H9 (cell line): Measurements from ENCODE around the gene MAPRE3. TPM values are rescaled to one million over a fixed set of nuclear protein-coding genes. Genes with fewer than 3 reads are reported as not detected.
A peak's percentile ranks its signal among the peaks of the same experiment; 100 is the strongest.

ENCODE experiments used
- DNase-seq: peaks from one replicate; pipeline ENCODE4 v3.0.0-alpha.2; 2017
- H2AFZ ChIP-seq: one replicate; pipeline ENCODE4 v1.6.1; 2013; ENCODE audit warnings: mild to moderate bottlenecking, low read length, control low read depth, moderate library complexity
- H2AK5ac ChIP-seq: 2 replicates; pipeline ENCODE4 v1.6.1; 2013; ENCODE audit warnings: low read length, control low read depth, mixed read lengths; ENCODE audit not compliant: insufficient read length
- H2BK120ac ChIP-seq: one replicate; pipeline ENCODE4 v1.6.1; 2013; ENCODE audit warnings: low read depth, mild to moderate bottlenecking, low read length, control low read depth, inconsistent platforms; ENCODE audit not compliant: poor library complexity, severe bottlenecking
- H2BK12ac ChIP-seq: 2 replicates; pipeline ENCODE4 v1.6.1; 2013; ENCODE audit warnings: low read length, control low read depth, mixed read lengths, low read depth; ENCODE audit not compliant: insufficient read length
- H2BK15ac ChIP-seq: 2 replicates; pipeline ENCODE4 v1.6.1; 2013; ENCODE audit warnings: low read depth, low read length, control low read depth
- H2BK20ac ChIP-seq: one replicate; pipeline ENCODE4 v1.6.1; 2013; ENCODE audit warnings: low read depth, mild to moderate bottlenecking, low read length, control low read depth, inconsistent platforms; ENCODE audit not compliant: poor library complexity, severe bottlenecking
- H2BK5ac ChIP-seq: 2 replicates; pipeline ENCODE4 v1.6.1; 2013; ENCODE audit warnings: low read length, control low read depth, mixed read lengths; ENCODE audit not compliant: insufficient read length
- H3K14ac ChIP-seq: 2 replicates; pipeline ENCODE4 v1.6.1; 2013; ENCODE audit warnings: low read length, control low read depth; ENCODE audit not compliant: insufficient read depth
- H3K18ac ChIP-seq: 2 replicates; pipeline ENCODE4 v1.6.1; 2013; ENCODE audit warnings: low read depth, mild to moderate bottlenecking, mixed read lengths, low read length, control low read depth; ENCODE audit not compliant: insufficient read length
- H3K23ac ChIP-seq: 2 replicates; pipeline ENCODE4 v1.6.1; 2013; ENCODE audit warnings: low read length, control low read depth, mixed read lengths, low read depth; ENCODE audit not compliant: insufficient read length
- H3K23me2 ChIP-seq: 2 replicates; pipeline ENCODE4 v1.6.1; 2013; ENCODE audit warnings: low read depth, mild to moderate bottlenecking, mixed read lengths, low read length, control low read depth; ENCODE audit not compliant: insufficient read length, poor library complexity, severe bottlenecking
- H3K27ac ChIP-seq: 2 replicates; pipeline ENCODE4 v1.5.1; 2013; ENCODE audit warnings: low read length, control low read depth, mixed read lengths, low read depth; ENCODE audit not compliant: insufficient read length
- H3K27me3 ChIP-seq: 2 replicates; pipeline ENCODE4 v1.6.1; 2013; ENCODE audit warnings: low read length, control low read depth, inconsistent platforms; ENCODE audit not compliant: insufficient read depth
- H3K4ac ChIP-seq: 2 replicates; pipeline ENCODE4 v1.6.1; 2013; ENCODE audit warnings: low read depth, mild to moderate bottlenecking, control low read depth, inconsistent platforms, low read length, moderate library complexity
- H3K4me1 ChIP-seq: 2 replicates; pipeline ENCODE4 v1.6.1; 2013; ENCODE audit warnings: low read length, control low read depth, inconsistent platforms; ENCODE audit not compliant: insufficient read depth
- H3K4me2 ChIP-seq: 2 replicates; pipeline ENCODE4 v1.6.1; 2013; ENCODE audit warnings: low read length, control low read depth, mixed read lengths; ENCODE audit not compliant: insufficient read length, insufficient read depth
- H3K56ac ChIP-seq: 2 replicates; pipeline ENCODE4 v1.6.1; 2013; ENCODE audit warnings: low read depth, mild to moderate bottlenecking, mixed read lengths, low read length, control low read depth; ENCODE audit not compliant: insufficient read length
- H3K79me1 ChIP-seq: 2 replicates; pipeline ENCODE4 v1.6.1; 2013; ENCODE audit warnings: low read depth, mild to moderate bottlenecking, moderate library complexity, low read length, control low read depth, inconsistent platforms; ENCODE audit not compliant: insufficient read depth, poor library complexity, severe bottlenecking
- H3K79me2 ChIP-seq: 2 replicates; pipeline ENCODE4 v1.6.1; 2013; ENCODE audit warnings: low read length, control low read depth, inconsistent platforms; ENCODE audit not compliant: insufficient read depth
- H3K9ac ChIP-seq: 2 replicates; pipeline ENCODE4 v1.6.1; 2013; ENCODE audit warnings: low read length, control low read depth, mixed read lengths; ENCODE audit not compliant: insufficient read length; ENCODE audit errors: extremely low read depth
- H3K9me3 ChIP-seq: one replicate; pipeline ENCODE4 v1.6.1; 2013; ENCODE audit warnings: low read depth, low read length, inconsistent platforms; ENCODE audit not compliant: control insufficient read depth
- H3T11ph ChIP-seq: one replicate; pipeline ENCODE4 v1.6.1; 2013; ENCODE audit warnings: mild to moderate bottlenecking, low read length, control low read depth, inconsistent platforms
- H4K20me1 ChIP-seq: one replicate; pipeline ENCODE4 v1.6.1; 2013; ENCODE audit not compliant: control insufficient read depth, insufficient read length, insufficient read depth
- H4K5ac ChIP-seq: 2 replicates; pipeline ENCODE4 v1.6.1; 2013; ENCODE audit warnings: low read depth, mild to moderate bottlenecking, mixed read lengths, low read length, control low read depth; ENCODE audit not compliant: insufficient read length
- H4K8ac ChIP-seq: replicated peaks from 2 replicates; pipeline ENCODE4 v1.6.1; 2013; ENCODE audit warnings: low read length, control low read depth, mixed read lengths, low read depth; ENCODE audit not compliant: insufficient read length
- H4K91ac ChIP-seq: 2 replicates; pipeline ENCODE4 v1.6.1; 2013; ENCODE audit warnings: low read depth, mild to moderate bottlenecking, moderate library complexity, mixed read lengths, low read length, control low read depth; ENCODE audit not compliant: insufficient read length
- H3K27ac Mint-ChIP-seq, 3 experiments: 2 replicates in 2 of 3; 3 replicates in 1 of 3; pipeline ENCODE4 v1.8.0; 2020 to 2021; ENCODE audit warnings: mixed read lengths in 3 of 3, mild to moderate bottlenecking in 1 of 3, moderate library complexity in 1 of 3
- H3K27me3 Mint-ChIP-seq: 2 replicates; pipeline ENCODE4 v1.8.0; 2021; ENCODE audit warnings: low read depth, mild to moderate bottlenecking, moderate library complexity, mixed read lengths
- H3K36me3 Mint-ChIP-seq, 3 experiments: 2 replicates in 2 of 3; 3 replicates in 1 of 3; pipeline ENCODE4 v1.8.0; 2020 to 2021; ENCODE audit warnings: low read depth in 3 of 3, mixed read lengths in 3 of 3; ENCODE audit not compliant: insufficient read depth in 1 of 3
- H3K4me1 Mint-ChIP-seq, 2 experiments: 2 replicates each; pipeline ENCODE4 v1.8.0; 2020; ENCODE audit warnings: mixed read lengths in 2 of 2
- H3K4me3 Mint-ChIP-seq, 2 experiments: 2 replicates in 1 of 2; 3 replicates in 1 of 2; pipeline ENCODE4 v1.8.0; 2020 to 2021; ENCODE audit warnings: mild to moderate bottlenecking in 2 of 2, mixed read lengths in 2 of 2, moderate library complexity in 1 of 2
- H3K9me3 Mint-ChIP-seq, 2 experiments: 2 replicates in 1 of 2; 3 replicates in 1 of 2; pipeline ENCODE4 v1.8.0; 2020; ENCODE audit warnings: mild to moderate bottlenecking in 2 of 2, mixed read lengths in 2 of 2, moderate library complexity in 1 of 2
- CTCF ChIP-seq: fragments of 200-600 bp; sonication (generic); conservative IDR thresholded peaks from 3 replicates; pipeline ENCODE4 v1.8.0; 2021; ENCODE audit warnings: antibody characterized with exemption, mild to moderate bottlenecking
- WGBS: extraction: QIAGEN DNeasy Blood & Tissue Kit; methylation state at CpG from one replicate; pipeline ENCODE4 v1.1.7; 2013; ENCODE audit warnings: missing lambda C conversion rate, low lambda C conversion rate, mixed read lengths; ENCODE audit not compliant: insufficient read length; ENCODE audit errors: extremely low coverage; 5-methylcytosine and 5-hydroxymethylcytosine counted together
- total RNA-seq: library from RNA; stranded (reverse); gene quantifications from 2 replicates; pipeline ENCODE4 v1.2.1, GENCODE V29; 2021

The MAPRE3 gene
- total RNA-seq, 1 experiment from 2014 or later, result 2.0 TPM

- no peak overlapping the region for H3K27ac ChIP-seq
- no peak overlapping the region for H2AK5ac ChIP-seq
- H2BK120ac ChIP-seq, result no peak overlapping the region
- H3K79me1 ChIP-seq, result no peaks in the 10 kb centered on the region
- H4K5ac ChIP-seq, result no peak overlapping the region
- H3K4me1 Mint-ChIP-seq, result peaks cover 7 to 13% of the 10 kb centered on the region in 2 experiments
- H3K56ac ChIP-seq, result no peak overlapping the region
- H3K9me3 ChIP-seq, result peaks cover 20% of the 10 kb centered on the region
- no peaks in the 10 kb centered on the region for H3K79me2 ChIP-seq
- H3K23ac ChIP-seq, result no peak overlapping the region
- H3K27me3 Mint-ChIP-seq, result peaks cover 10% of the 10 kb centered on the region; the same call in 1 of the 2 replicates
- no peaks in the 10 kb centered on the region; the same call in 1 of the 2 replicates for H3K27me3 ChIP-seq
- no peak overlapping the region for H2AFZ ChIP-seq
- H2BK15ac ChIP-seq, result no peak overlapping the region
- peak; percentile 86 for TF ChIP-seq CTCF
- no peaks in the 10 kb centered on the region for H4K20me1 ChIP-seq
- H3K9ac ChIP-seq, result no peak overlapping the region
- peaks cover 12 to 32% (median 26%) of the 10 kb centered on the region in 3 experiments for H3K36me3 Mint-ChIP-seq
- H4K8ac ChIP-seq, result no peak overlapping the region
- H3K27ac Mint-ChIP-seq, result no peak overlapping the region
- peak overlapping the region; percentile 91 for H2BK20ac ChIP-seq
- H3K4me2 ChIP-seq, result no peak overlapping the region
- H3K23me2 ChIP-seq, result no peaks in the 10 kb centered on the region
- no peak overlapping the region for H3T11ph ChIP-seq
- H3K4me1 ChIP-seq, result peaks cover 4% of the 10 kb centered on the region; the same call in 1 of the 2 replicates
- no peak overlapping the region for H3K4me3 Mint-ChIP-seq
- H4K91ac ChIP-seq, result no peak overlapping the region
- H2BK12ac ChIP-seq, result no peak overlapping the region
- H3K4ac ChIP-seq, result no peak overlapping the region
- no CpG with 5 or more reads among the region's 3 CpGs for WGBS
- H3K14ac ChIP-seq, result no peak overlapping the region
- H2BK5ac ChIP-seq, result no peak overlapping the region
- no peak overlapping the region for H3K18ac ChIP-seq
- peak; percentile 73 for DNase-seq
- H3K9me3 Mint-ChIP-seq, result peaks cover 13 to 20% of the 10 kb centered on the region in 2 experiments
Measured at GRCh38 chr2:27016801-27017325, 46.4 kb downstream of the MAPRE3 start.
